Aorta (tissue), 5 donors: ENCODE data around the gene RASSF10. TPM values are rescaled to one million over a fixed set of nuclear protein-coding genes. Genes with fewer than 3 reads are reported as not detected.
A peak's percentile ranks its signal among the peaks of the same experiment; 100 is the strongest.

ENCODE experiments used
- ATAC-seq: fragments of 200-7000 bp; cut with Tn5 transposase; one replicate; pipeline ENCODE4 v1.9.1; 2022; ENCODE audit warnings: moderate library complexity; ENCODE audit not compliant: low FRiP score
- DNase-seq, 2 donors: peaks; one replicate each; pipeline ENCODE4 v3.0.0-alpha.2; 2020
- H3K27ac ChIP-seq, 2 donors: one replicate each; pipeline ENCODE4 v1.5.1; 2013; ENCODE audit warnings: low read length in 2 of 2, mild to moderate bottlenecking in 2 of 2, moderate library complexity in 2 of 2, control low read depth in 1 of 2, inconsistent platforms in 1 of 2, low read depth in 1 of 2
- H3K27me3 ChIP-seq, 2 donors: one replicate each; pipeline ENCODE4 v1.6.1; 2013; ENCODE audit warnings: control low read depth in 1 of 2, low read length in 1 of 2, mild to moderate bottlenecking in 1 of 2, moderate library complexity in 1 of 2; ENCODE audit not compliant: insufficient read depth in 2 of 2, control insufficient read depth in 1 of 2
- H3K36me3 ChIP-seq, 2 donors: one replicate each; pipeline ENCODE4 v1.6.1; 2013; ENCODE audit warnings: control low read depth in 1 of 2, low read length in 1 of 2, mild to moderate bottlenecking in 1 of 2; ENCODE audit not compliant: insufficient read depth in 2 of 2, control insufficient read depth in 1 of 2
- H3K4me1 ChIP-seq, 2 donors: one replicate each; pipeline ENCODE4 v1.6.1; 2013; ENCODE audit warnings: low read length in 2 of 2, control low read depth in 1 of 2, mild to moderate bottlenecking in 1 of 2, moderate library complexity in 1 of 2; ENCODE audit not compliant: insufficient read depth in 2 of 2, control insufficient read depth in 1 of 2
- H3K4me3 ChIP-seq, 2 donors: one replicate each; pipeline ENCODE4 v1.5.1; 2013; ENCODE audit warnings: low read length in 2 of 2, control low read depth in 1 of 2, mild to moderate bottlenecking in 1 of 2
- H3K9me3 ChIP-seq: one replicate; pipeline ENCODE4 v1.6.1; 2013; ENCODE audit warnings: mild to moderate bottlenecking, low read length; ENCODE audit not compliant: control insufficient read depth
- WGBS, 2 donors: extraction: QIAGEN DNeasy Blood & Tissue Kit; methylation state at CpG; one replicate each; pipeline ENCODE4 v1.1.7; 2013; 5-methylcytosine and 5-hydroxymethylcytosine counted together
- intact Hi-C, 2 donors: fragments of 100-400 bp; cut with DNase I; formaldehyde crosslinking; loops; one replicate each; pipeline versions ENCODE4 v1.14.2 to v1.15.0; 2022
- polyA plus RNA-seq, 2 donors: library from polyadenylated mRNA; stranded (reverse); fragments of 200-250 nt; gene quantifications; one replicate each; pipeline ENCODE4 v1.2.3, GENCODE V29; 2013
- total RNA-seq, 2 donors: library from RNA; stranded (reverse); fragmentation: NEBNext Ultra II Directional; extraction: Animal tissue kit (Norgen Biotek cat#: 25700); gene quantifications; one replicate each; pipeline ENCODE4 v1.2.1, GENCODE V29; 2021
- donor health status: healthy with polysubstance abuse.
- donor health status: Bipolar disorder and iron deficiency.
- donor health status: DM: no; HTN: no; CAD: no.
- donor health status: DM: no; HTN: no; CAD: no.
- donor health status: DM: yes; HTN: yes; CAD: no.

Gene RASSF10
- total and polyA plus RNA-seq, 4 donors, result 0.26 to 0.75 TPM; not detected in 2

- intact Hi-C loops, result no loop called here
- no peak overlapping the region for H3K27ac ChIP-seq
- ATAC-seq (no peak), DNase-seq (no peak)
- no peak overlapping the region for H3K4me3 ChIP-seq
- no peaks in the 10 kb centered on the region for H3K4me1 ChIP-seq
- H3K9me3 ChIP-seq, result no peaks in the 10 kb centered on the region
- H3K36me3 ChIP-seq, result no peaks in the 10 kb centered on the region
- peaks cover 0 to 1% of the 10 kb centered on the region in 2 donors for H3K27me3 ChIP-seq
- 79% methylated on average over 3 of the region's 3 CpGs for WGBS, 2 donors
These were observed 19.2 kb downstream of the RASSF10 start for GRCh38 chr11:13028322-13028721.

- DNase-seq, result no peak
- H3K4me3 ChIP-seq, result no peak overlapping the region
- peaks cover 1% of the 10 kb centered on the region for H3K9me3 ChIP-seq
- H3K27ac ChIP-seq, result no peak overlapping the region
- no peaks in the 10 kb centered on the region for H3K36me3 ChIP-seq
- H3K4me1 ChIP-seq, result no peaks in the 10 kb centered on the region
- 88 to 90% methylated on average over 3 of the region's 3 CpGs for WGBS, 2 donors
- intact Hi-C loops, result no loop called here
- no peak for ATAC-seq
- peaks cover 0 to 1% of the 10 kb centered on the region in 2 donors for H3K27me3 ChIP-seq
These were observed 20.8 kb downstream of the RASSF10 start for GRCh38 chr11:13029872-13030271.

GRCh38 chr11:13030857-13031256 is 21.7 kb downstream of the RASSF10 start:
- no peak for ATAC-seq

GRCh38 chr11:13031349-13031748 is 22.2 kb downstream of the RASSF10 start:
- no peak for ATAC-seq
- intact Hi-C loops, result no loop called here

More at GRCh38 chr11:13030857-13031256, 21.7 kb downstream of the RASSF10 start:
- Histone ChIP-seq H3K27me3 (peaks cover 0 to 3% of the 10 kb centered on the region in 2 donors), H3K9me3 (peaks cover 3% of the 10 kb centered on the region), H3K27ac (no peak overlapping the region), H3K36me3 (no peaks in the 10 kb centered on the region), H3K4me1 (no peaks in the 10 kb centered on the region), H3K4me3 (no peak overlapping the region)
- DNase-seq, result peak in 1 of 2 donors; percentile 76
- WGBS, 2 donors, result 17 to 19% methylated on average over 3 of the region's 3 CpGs
- intact Hi-C loops, result no loop called here

GRCh38 chr11:13033760-13034533 is 24.8 kb downstream of the RASSF10 start:
- peaks cover 3% of the 10 kb centered on the region for H3K9me3 ChIP-seq
- no peaks in the 10 kb centered on the region for H3K4me1 ChIP-seq
- DNase-seq (no peak), ATAC-seq (no peak)
- 78 to 94% methylated on average over 4 of the region's 4 CpGs for WGBS, 2 donors
- peaks cover 0 to 3% of the 10 kb centered on the region in 2 donors for H3K27me3 ChIP-seq
- intact Hi-C loops, result no loop called here
- no peak overlapping the region for H3K27ac ChIP-seq
- H3K36me3 ChIP-seq, result no peaks in the 10 kb centered on the region
- H3K4me3 ChIP-seq, result no peak overlapping the region

More at GRCh38 chr11:13031349-13031748, 22.2 kb downstream of the RASSF10 start:
- H3K9me3 ChIP-seq, result peaks cover 3% of the 10 kb centered on the region
- H3K4me3 ChIP-seq, result no peak overlapping the region
- H3K27me3 ChIP-seq, result peaks cover 0 to 3% of the 10 kb centered on the region in 2 donors
- no peak for DNase-seq
- H3K27ac ChIP-seq, result no peak overlapping the region
- H3K4me1 ChIP-seq, result no peaks in the 10 kb centered on the region
- H3K36me3 ChIP-seq, result no peaks in the 10 kb centered on the region

GRCh38 chr11:13035711-13036110 is 26.6 kb downstream of the RASSF10 start:
- intact Hi-C loops, result no loop called here

GRCh38 chr11:13036235-13036634 is 27.1 kb downstream of the RASSF10 start:
- Histone ChIP-seq H3K27me3 (peaks cover 0 to 5% of the 10 kb centered on the region in 2 donors), H3K36me3 (no peaks in the 10 kb centered on the region), H3K9me3 (peaks cover 4% of the 10 kb centered on the region), H3K4me3 (no peak overlapping the region), H3K4me1 (no peaks in the 10 kb centered on the region), H3K27ac (no peak overlapping the region)
- intact Hi-C loops, result no loop called here
- DNase-seq (no peak), ATAC-seq (no peak)

More at GRCh38 chr11:13035711-13036110, 26.6 kb downstream of the RASSF10 start:
- Histone ChIP-seq H3K9me3 (peaks cover 4% of the 10 kb centered on the region), H3K4me3 (no peak overlapping the region), H3K27me3 (peaks cover 0 to 5% of the 10 kb centered on the region in 2 donors), H3K36me3 (no peaks in the 10 kb centered on the region), H3K27ac (no peak overlapping the region), H3K4me1 (no peaks in the 10 kb centered on the region)
- ATAC-seq (no peak), DNase-seq (no peak)
- 67 to 76% methylated on average over 4 of the region's 4 CpGs for WGBS, 2 donors

GRCh38 chr11:13038366-13038765 is 29.2 kb downstream of the RASSF10 start:
- intact Hi-C loops, result no loop called here
- no peak overlapping the region for H3K4me3 ChIP-seq
- no peaks in the 10 kb centered on the region for H3K36me3 ChIP-seq
- H3K4me1 ChIP-seq, result no peaks in the 10 kb centered on the region
- H3K9me3 ChIP-seq, result peaks cover 4% of the 10 kb centered on the region
- no peak overlapping the region for H3K27ac ChIP-seq
- no peak for ATAC-seq
- 80 to 83% methylated on average over 7 of the region's 7 CpGs for WGBS, 2 donors
- peaks cover 0 to 4% of the 10 kb centered on the region in 2 donors for H3K27me3 ChIP-seq
- DNase-seq, result no peak

- Histone ChIP-seq H3K27ac (no peak overlapping the region), H3K36me3 (no peaks in the 10 kb centered on the region), H3K27me3 (peaks cover 0 to 4% of the 10 kb centered on the region in 2 donors), H3K4me1 (no peaks in the 10 kb centered on the region), H3K9me3 (peaks cover 3% of the 10 kb centered on the region), H3K4me3 (no peak overlapping the region)
- WGBS, 2 donors, result 70 to 77% methylated on average over 5 of the region's 5 CpGs
- no peak for ATAC-seq
- DNase-seq, result no peak
- intact Hi-C loops, result no loop called here
These were observed 30.0 kb downstream of the RASSF10 start for GRCh38 chr11:13039126-13039525.
